ENCODE results near the gene GAS2L2.

Gene GAS2L2

GRCh38 chr17:35752945-35753764 lies at the start of gene GAS2L2:
Gene GAS2L2, minus strand, starts transcription at chr17:35753239. Its CDS starts 389 bp downstream, at chr17:35752850.
- no peak for DNase-seq

GRCh38 chr17:35801583-35802224 lies 48.7 kb upstream of the GAS2L2 start:
- peak; percentile 78 for DNase-seq

DNA sequence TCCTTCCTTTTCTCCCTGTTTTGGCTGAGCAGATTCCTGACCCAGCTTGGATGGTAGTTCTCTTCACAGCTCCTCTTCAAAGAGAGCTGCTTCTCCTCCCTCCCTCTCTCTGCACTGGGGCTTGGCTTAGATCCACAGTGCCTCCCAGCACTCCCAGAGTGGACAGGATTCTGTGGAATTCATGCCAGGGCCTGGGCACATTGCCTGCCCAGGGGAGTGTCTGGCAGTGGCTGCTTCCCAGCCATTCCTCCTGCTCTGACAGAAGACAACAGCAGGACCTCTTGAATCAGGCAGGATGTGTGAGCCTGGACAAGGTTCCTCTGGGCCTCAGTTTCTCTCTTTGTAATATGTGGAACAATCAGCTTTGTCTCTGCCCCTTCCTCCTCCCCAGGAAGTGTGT lies 46.9 kb upstream of the GAS2L2 start:
- DNase-seq, result peak; percentile 85

GRCh38 chr17:35797918-35798317 lies 44.9 kb upstream of the GAS2L2 start:
- no peak for DNase-seq

GRCh38 chr17:35797370-35797769 lies 44.3 kb upstream of the GAS2L2 start:
- DNase-seq, result no peak

DNA sequence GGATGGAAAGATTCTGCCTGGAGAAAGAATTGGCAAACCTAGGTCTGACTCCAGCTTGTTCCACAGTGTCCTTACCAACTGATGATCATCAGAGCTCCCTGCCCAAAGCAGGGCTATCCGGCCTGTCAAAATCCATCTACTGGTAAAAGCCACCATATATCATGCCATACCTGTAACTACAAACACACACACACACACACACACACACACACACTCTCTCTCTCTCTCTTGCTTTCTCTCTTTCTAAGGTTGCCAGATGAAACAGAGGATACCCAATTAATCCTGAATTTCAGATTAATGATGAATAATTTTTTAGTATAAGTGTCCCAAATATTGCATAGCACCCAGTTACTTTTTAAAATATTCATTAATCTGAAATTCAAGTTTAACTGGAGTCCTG lies 43.9 kb upstream of the GAS2L2 start:
- DNase-seq, result no peak

GRCh38 chr17:35795871-35796265 lies 42.8 kb upstream of the GAS2L2 start:
- no peak for DNase-seq

DNA sequence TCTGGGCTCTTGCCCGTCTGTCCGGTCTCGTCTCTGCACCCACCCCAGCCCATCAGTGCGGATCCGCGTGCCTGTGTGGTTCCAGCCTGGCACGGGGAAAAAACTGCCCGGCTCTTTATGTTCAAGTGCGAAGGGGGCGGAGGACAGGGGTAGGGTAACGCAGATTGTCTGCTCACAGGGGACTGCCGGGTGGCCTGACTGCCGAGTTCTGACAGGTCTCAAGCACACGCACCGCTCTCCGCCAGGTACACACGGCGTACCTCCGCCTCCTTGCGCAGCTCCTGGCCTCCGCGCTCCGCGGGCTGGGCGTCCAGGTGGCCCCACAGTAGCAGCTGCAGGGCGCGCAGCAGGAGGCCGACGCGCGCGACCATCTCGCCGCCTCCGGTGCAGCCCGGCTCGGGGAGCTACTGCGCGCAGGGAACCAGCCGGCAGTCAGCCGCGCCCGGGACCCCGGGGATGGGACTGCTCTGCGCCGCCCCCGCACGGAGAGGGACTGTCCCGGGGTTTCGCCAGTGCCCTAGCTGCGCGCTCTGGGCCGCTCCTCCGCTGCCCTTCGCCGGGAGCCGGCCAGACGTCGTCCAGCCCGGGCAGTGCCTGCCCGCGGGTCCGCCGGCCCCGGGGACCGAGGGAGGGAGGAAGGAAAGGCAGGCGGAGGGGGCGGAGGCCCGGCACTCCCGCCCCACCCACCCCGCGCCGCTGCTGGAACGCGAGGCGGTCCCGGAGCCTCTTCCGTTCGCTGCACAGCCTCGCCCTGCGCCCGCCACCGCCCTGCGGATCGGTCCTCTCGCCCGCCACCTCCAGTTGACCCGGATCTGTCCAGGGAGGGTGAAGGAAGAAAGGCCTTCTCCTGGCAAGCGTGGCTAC lies 42.2 kb upstream of the GAS2L2 start, which contains the start of gene MMP28:
Gene MMP28, minus strand, starts transcription at position 635 of the 864 bp plus-strand sequence. Its CDS starts 264 bp downstream, at position 371.
- peak; percentile 19 for DNase-seq

GRCh38 chr17:35793257-35793656 lies 40.2 kb upstream of the GAS2L2 start:
- DNase-seq, result no peak

DNA sequence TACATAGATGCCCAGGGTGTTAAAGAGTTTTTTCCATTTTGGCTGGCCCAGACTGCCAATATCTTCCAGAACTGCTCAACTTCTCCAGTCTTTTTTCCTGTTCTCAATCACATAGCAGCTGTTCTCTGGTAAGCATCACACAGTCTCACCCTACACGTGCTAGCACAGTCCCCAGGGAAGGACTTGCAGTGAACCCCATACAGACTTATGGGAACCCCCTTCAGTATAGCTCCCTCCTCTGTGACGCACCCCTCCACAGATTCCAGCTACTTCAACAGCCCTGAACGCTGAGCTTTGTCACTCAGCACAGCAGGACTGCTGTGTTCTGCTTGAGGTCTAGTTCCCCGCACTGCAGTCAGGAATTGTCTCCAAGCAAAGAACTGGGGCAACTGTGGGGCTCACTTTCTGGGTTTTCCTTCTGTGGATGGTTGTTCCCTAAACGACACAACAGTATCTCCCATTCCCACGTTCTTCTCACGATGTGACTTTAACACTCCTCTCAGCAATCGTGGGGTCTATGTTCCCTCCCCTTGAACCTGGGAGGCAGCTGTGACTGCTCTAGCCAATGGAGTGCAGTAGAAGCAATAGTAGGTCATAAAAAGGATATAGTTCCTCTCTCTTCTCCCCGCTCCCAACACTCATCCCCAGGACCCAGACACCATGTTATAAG lies 38.8 kb upstream of the GAS2L2 start:
- DNase-seq, result no peak

DNA sequence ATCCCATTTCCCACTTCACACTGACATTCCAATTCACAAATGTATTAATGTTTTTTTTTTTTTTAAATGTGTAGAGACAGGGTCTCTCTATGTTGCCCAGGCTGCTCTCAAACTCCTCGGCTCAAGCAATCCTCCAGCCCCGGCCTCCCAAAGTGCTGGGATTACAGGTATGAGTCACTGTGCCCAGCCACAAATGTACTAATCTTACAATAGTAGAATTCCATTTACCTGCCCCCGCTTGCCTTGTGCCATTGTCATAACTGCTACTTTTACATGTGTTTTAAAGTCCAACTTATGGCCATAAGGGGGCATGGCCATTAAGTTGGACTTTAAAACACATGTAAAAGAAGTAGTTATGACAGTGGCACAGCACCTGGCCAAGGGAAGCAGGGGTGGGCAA lies 37.8 kb upstream of the GAS2L2 start:
- DNase-seq, result no peak

DNA sequence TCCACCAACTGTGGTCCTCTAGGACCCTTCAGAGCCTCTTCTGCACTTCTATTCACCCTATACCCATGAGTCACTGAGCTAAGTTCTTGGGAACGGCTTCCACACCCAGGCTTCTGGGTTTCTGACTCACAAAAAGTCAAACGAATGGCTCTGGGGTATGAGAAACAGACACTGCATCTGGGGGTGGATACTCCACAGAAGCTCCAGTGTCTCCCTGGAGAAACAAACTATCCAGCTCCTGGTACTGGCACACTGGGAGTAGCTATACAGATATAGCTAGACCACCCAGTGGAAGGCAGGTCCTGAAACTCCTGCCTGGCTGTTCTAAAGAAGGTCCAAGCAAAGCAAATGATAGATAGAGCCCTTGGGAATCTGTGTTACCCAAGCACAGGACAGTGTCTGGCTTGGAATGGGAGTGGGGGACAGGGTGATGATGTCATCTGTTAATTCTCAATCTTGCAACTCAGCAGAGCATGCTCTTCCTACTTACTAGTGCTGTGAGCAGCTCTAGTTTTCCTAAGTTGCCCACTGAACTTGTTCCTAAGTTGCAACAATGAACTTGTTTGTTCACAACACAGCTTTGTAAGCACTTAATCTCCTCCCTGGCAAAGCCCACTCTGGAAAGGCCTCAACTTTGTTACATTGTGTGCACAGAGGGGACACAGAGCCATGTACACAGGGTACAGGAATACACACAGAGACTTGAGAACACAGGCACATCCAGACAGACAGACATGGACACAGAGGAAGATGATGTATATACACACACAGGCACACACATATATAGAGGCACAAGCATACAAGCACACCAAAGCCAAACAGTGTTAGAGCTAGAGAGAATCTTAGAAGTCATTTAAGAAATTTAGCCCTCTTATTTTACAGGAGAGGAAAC lies 35.7 kb upstream of the GAS2L2 start:
- no peak for DNase-seq

DNA sequence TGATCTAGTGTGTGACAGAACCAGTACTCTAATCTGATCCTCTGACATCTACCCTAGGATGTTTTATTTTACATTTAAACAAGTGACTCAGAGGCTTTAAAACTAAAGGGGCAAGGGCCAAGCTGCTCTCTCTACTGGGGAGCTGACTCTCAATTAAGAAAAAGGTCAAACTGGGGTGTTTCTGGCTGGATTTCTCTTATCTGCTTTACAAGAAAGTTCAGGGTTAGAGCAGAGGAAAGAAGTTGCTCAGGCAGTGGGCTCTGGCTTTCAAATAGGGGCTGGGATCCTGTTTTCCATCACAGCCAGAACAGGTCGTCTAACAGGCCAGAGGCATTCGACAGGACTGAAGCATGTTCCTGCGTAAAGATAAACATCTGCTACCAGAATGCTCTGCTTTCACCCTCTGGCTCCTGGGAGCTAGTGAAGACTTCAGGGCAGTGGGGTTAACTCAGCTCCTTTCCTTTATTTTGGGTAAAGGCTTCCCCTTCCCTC lies 33.9 kb upstream of the GAS2L2 start:
- DNase-seq, result no peak

GRCh38 chr17:35784895-35785294 lies 31.9 kb upstream of the GAS2L2 start:
- no peak for DNase-seq

DNA sequence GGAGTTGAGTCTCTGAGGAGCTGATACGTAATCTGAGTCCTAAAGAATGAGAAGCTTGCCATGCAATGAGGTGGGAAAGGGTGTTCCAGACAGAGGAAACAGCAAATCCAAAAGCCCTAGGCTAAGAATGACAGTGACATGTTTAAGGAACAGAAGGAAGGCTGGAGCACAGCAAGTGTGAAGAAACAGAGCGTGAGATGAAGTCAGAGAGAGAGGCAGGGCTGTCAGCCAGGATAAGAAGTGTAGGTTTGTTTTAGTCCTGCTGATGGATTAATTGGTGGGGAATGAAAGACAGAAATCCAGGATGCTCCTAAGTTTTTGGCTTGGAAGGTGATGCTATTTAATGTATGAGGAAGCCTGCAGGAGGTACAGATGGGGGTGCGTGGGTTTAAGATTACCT lies 27.9 kb upstream of the GAS2L2 start:
- DNase-seq, result no peak

- DNase-seq, result no peak
Observed at GRCh38 chr17:35778641-35779196, 25.7 kb upstream of the GAS2L2 start.

- no peak for DNase-seq
Observed at GRCh38 chr17:35775583-35775982, 22.5 kb upstream of the GAS2L2 start.

DNA sequence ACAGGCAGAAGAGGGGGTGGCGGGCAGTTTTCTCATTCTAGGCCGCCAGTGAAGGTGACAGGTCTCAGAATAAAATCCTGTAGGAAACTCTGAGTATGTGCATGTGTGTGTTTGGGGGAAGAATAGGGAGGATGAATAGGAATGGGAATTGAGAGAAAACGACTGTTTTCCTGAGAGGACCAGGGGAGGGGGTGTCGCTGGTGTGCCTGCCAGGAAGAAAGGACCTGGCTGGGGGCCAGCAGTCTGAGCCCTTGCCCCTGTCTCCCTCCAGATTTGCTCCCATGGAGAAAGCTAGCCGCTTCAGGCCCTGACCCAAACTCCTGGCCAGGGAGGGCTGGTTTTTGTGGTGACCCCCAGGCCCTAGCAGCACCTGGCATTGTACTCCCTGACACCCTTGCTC lies 22.0 kb upstream of the GAS2L2 start:
- DNase-seq, result no peak

DNA sequence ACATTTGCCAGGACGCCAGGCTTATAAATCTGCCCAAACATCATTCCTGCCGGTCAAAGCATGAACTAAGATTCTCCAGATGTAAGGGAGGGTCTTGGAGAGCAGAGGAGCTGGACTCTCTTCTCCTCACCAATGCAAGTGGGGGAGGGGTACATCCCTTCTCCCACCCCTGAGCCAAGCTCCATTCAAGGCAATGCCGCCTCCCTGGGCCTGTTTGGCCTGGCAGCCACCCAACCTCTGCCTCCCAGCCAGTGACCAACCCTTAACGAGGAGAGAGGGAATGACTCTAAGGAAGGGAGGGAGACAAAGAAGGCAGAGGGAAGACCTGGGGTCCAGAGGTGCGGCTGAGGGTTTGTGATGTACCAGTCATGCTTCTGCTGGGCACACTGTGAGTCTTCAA lies 21.5 kb upstream of the GAS2L2 start:
- DNase-seq, result peak; percentile 47

- DNase-seq, result no peak
Observed at GRCh38 chr17:35773679-35774425, 20.8 kb upstream of the GAS2L2 start.
